ENCODE measurements around the gene CATSPERZ. TPM values are rescaled to one million over a fixed set of nuclear protein-coding genes. Genes with fewer than 3 reads are reported as not detected.
A peak's percentile ranks its signal among the peaks of the same experiment; 100 is the strongest.

CATSPERZ gene
- total RNA-seq, 1 donor from 2014 or later: not detected

DNA sequence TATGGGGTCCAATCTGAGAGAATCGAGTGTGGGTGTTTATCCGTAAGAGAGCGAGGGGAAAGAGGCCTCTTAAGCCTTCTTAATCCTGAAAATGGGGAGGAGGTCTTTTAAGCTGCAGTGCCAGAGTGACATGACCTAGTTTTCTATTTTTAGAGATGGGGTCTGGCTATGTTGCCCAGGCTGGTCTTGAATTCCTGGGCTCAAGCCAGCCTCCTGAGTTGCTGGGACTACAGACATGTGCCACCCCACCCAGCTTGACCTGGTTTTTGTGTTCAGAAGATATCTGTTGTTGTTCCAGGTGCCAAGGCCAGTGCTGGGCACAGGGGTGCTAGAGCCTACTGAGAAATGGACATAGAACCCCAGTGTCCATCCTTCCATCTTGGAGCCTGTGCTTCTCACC, 17.1 kb upstream of the CATSPERZ start:
- no peaks in the 10 kb centered on the region for H3K27me3 ChIP-seq
- DNase-seq (no peak), ATAC-seq (no peak)
- H3K36me3 ChIP-seq: peaks cover 19% of the 10 kb centered on the region
- H3K9me3 ChIP-seq: no peaks in the 10 kb centered on the region
- intact Hi-C loops (cut with DNase I): no loop called here
- peaks cover 27% of the 10 kb centered on the region for H3K4me1 ChIP-seq
- TF ChIP-seq, protein P1, sequence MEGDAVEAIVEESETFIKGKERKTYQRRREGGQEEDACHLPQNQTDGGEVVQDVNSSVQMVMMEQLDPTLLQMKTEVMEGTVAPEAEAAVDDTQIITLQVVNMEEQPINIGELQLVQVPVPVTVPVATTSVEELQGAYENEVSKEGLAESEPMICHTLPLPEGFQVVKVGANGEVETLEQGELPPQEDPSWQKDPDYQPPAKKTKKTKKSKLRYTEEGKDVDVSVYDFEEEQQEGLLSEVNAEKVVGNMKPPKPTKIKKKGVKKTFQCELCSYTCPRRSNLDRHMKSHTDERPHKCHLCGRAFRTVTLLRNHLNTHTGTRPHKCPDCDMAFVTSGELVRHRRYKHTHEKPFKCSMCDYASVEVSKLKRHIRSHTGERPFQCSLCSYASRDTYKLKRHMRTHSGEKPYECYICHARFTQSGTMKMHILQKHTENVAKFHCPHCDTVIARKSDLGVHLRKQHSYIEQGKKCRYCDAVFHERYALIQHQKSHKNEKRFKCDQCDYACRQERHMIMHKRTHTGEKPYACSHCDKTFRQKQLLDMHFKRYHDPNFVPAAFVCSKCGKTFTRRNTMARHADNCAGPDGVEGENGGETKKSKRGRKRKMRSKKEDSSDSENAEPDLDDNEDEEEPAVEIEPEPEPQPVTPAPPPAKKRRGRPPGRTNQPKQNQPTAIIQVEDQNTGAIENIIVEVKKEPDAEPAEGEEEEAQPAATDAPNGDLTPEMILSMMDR (IDR thresholded peaks at IDR 0.05): no peak
- no peak overlapping the region for H3K27ac ChIP-seq
- peak overlapping the region; percentile 96 for H3K4me3 ChIP-seq

DNA sequence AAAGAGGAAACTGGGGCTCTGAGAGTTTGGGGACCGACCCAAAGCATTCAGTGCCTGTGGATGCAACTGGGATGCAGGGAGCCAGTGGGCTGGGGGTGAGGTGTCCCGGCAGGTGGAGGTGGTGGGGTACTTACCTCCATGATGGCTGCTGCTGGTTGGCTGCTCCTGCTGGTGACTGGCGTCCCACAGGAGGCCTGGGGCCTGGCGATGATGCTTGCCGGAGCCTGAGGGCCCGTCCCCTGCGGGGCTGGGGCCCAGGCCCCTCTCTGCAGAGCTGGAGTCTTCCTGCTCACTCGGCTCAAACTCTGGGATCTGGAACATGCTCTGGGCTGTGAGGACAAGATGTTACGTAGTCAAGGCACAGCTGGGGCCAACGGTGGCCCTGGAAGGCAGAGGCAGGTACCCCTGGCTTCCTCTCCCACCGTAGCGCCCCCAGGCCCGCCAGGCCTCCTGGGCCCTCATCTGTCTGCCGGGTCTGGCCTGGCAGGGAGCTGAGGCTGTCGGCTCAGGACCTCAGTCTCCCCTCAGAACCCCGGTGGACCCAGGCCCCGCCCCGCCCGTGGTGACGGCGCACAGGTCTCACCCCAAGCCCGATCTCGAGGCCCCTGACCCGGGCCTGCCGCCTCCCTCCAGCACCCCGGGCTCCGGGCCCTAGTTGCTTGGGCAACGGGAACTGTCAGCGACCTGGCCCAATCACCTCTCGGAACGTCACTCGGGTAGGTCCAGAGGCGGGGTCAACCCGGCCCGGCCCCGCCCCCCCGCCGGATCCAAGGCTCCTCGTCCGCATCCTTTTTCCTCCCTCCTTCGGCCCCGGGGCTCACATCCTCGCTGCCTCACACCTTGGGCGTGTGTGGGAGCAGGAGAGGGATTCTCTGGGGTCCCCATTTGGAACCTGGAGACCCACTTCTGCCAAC, 15.9 kb upstream of the CATSPERZ start, which contains the start of gene BAD:
BAD (minus strand) TSS at position 618 of the 914 bp plus-strand sequence; CDS start at position 321, 297 bp downstream.
- DNase-seq (peak; percentile 97), ATAC-seq (peak; percentile 94)
- H3K27me3 ChIP-seq: no peaks in the 10 kb centered on the region
- H3K27ac ChIP-seq: peak within 1 kb of the TSS; percentile 95
- intact Hi-C loops (cut with DNase I): no loop called here
- H3K36me3 ChIP-seq: peaks cover 10% of the 10 kb centered on the region
- TF ChIP-seq, protein P1 (IDR thresholded peaks at IDR 0.05): no peak
- H3K9me3 ChIP-seq: no peaks in the 10 kb centered on the region
- peak within 1 kb of the TSS; percentile 96 for H3K4me3 ChIP-seq
- peaks cover 27% of the 10 kb centered on the region for H3K4me1 ChIP-seq

DNA sequence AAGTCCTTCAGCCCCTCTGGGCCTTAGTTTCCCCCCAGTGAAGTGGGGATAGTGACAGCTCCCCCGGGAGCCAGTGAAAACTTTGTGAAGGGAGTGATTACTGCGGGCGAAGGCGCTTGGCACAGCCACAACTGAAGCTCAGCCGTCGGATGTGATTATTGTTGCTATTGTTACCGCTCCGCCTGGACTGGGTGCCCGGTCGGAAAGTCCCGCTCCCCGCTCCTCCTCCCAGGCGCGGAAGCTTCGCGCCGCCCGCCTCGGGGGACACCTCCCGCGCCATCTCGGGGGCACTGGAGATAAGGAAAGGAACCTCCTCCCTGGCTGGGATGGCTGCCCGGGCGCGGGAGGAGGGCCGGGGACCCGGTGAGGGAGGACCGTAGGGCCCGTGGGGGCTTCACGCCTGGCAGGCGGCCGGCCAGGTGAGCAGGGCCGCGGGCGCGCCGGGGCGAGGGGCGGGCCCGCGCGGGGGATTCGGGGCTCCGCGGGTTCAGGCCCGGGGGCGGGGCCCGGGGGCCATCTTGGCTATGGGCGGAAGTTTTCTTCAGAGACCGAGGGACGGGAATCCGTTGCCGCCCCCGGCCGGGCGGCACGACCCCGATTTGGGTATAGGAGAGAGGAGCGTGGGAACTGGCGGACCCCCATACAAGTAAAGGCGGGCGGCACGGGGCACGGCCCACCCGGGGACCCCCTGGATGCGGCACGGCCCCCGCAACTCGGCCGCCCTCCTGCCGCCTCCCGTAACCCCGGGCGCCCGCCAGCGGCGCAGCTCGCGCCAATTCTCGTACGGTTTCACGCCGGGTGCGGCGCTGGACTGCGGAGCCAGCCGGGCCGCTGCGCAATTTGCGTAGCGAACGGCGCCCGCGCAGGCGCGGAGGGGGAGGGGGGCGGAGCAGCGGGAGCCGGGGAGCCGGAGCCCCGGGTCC, 14.9 kb upstream of the CATSPERZ start, which contains the start of gene GPR137:
GPR137 (plus strand) TSS at position 887 of the 923 bp plus-strand sequence. CDS start 677 bp downstream, outside the sequence.
- intact Hi-C loops (cut with DNase I): no loop called here
- no peaks in the 10 kb centered on the region for H3K9me3 ChIP-seq
- H3K4me3 ChIP-seq: peak within 1 kb of the TSS; percentile 96
- peak; percentile 80 for ATAC-seq
- TF ChIP-seq, protein P1 (IDR thresholded peaks at IDR 0.05): no peak
- DNase-seq: peak; percentile 94
- H3K36me3 ChIP-seq: peaks cover 10% of the 10 kb centered on the region
- no peaks in the 10 kb centered on the region for H3K27me3 ChIP-seq
- peak within 1 kb of the TSS; percentile 95 for H3K27ac ChIP-seq
- peaks cover 27% of the 10 kb centered on the region for H3K4me1 ChIP-seq

DNA sequence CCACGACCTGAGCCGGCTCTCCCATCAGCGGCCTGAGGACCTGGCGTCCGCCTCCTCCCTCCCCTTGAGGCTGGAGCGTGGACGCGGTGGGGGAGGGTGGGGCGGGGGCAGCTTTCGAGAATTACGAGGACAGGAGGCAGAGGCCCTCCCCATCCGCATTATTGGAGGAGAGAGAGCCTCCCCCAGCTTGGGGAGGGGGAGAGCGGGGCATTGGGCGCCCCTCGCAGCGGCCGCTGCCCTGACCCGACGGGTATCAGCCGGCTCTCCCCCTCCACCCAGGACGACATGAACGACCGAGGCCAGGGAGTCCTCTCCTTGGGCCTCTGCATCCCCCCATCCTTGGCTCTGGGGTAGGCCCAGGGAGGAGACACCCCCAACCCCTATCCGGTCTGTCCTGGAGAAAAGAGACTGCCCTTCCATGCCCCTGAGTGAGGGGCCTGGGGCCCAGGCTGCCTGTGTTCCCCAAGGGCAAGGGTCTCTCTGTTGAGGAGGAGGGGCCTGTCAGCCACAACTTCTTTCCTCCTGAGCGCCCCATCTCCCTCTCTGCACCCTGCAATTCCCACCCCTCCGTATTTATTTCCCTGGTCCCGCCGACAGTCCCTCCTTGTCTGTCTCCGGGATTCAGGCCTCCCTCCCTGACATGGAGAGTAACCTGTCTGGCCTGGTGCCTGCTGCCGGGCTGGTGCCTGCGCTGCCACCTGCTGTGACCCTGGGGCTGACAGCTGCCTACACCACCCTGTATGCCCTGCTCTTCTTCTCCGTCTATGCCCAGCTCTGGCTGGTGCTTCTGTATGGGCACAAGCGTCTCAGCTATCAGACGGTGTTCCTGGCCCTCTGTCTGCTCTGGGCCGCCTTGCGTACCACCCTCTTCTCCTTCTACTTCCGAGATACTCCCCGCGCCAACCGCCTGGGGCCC, 14.0 kb upstream of the CATSPERZ start:
- peaks cover 10% of the 10 kb centered on the region for H3K36me3 ChIP-seq
- no peak for DNase-seq
- ATAC-seq: no peak

More for the DNA sequence above, 14.0 kb upstream of the CATSPERZ start:
- intact Hi-C loops (cut with DNase I): no loop called here
- no peaks in the 10 kb centered on the region for H3K9me3 ChIP-seq
- peaks cover 7% of the 10 kb centered on the region for H3K27me3 ChIP-seq
- peaks cover 27% of the 10 kb centered on the region for H3K4me1 ChIP-seq
- H3K4me3 ChIP-seq: peak overlapping the region; percentile 96
- TF ChIP-seq, protein P1 (IDR thresholded peaks at IDR 0.05): no peak
- peak overlapping the region; percentile 95 for H3K27ac ChIP-seq
